GF-D8 (cell line): ENCODE measurements around the gene MRGPRG.

Experiments used
- DNase-seq: peaks from one replicate; lab custom pipeline; 2025; lab: John Stamatoyannopoulos, UW

The MRGPRG gene

DNA sequence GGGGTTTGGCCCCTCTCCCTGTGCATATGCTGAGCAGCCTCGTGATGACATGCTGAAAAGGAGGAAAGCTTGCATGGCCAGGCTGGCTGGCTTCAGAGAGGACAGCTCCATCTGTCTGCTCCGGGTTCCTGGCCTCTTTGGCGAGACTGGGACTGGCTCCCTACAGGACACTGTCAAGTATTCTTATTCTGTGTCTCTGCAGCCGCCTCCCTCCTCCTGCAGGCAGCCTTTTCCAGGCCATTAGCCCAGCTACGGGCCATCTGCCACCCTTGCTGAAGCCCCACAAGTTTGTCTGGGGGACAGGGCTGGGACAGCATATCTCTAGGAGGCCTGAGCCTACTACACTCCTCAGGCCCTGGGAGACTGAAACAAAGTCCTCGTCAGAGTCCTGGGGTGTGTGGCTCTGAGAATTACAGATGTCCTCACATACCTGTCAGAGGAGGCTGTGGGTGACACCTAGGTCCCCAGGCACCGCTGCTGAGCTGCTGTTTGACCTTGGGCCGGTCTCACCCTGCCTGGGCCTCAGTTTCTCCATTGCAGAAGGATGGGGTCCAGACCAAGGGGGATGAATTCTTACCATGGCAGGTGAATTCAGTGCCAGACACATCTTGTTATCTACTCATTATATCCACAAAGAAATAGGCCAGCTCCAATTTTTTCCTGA lies 11.0 kb downstream of the MRGPRG start:
- no peak for DNase-seq

DNA sequence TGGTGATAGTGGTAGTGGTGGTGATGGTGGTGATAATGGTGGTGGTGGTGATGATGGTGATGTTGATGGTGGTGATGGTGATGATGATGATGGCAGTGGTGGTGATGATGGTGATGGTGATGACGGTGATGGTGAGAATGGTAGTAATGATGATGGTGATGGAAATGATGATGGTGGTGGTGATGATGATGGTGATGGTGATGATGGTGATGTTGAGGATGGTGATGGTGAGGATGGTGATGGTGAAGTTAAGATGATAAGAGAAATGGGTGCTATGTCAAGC lies 11.8 kb downstream of the MRGPRG start:
- DNase-seq: no peak

DNA sequence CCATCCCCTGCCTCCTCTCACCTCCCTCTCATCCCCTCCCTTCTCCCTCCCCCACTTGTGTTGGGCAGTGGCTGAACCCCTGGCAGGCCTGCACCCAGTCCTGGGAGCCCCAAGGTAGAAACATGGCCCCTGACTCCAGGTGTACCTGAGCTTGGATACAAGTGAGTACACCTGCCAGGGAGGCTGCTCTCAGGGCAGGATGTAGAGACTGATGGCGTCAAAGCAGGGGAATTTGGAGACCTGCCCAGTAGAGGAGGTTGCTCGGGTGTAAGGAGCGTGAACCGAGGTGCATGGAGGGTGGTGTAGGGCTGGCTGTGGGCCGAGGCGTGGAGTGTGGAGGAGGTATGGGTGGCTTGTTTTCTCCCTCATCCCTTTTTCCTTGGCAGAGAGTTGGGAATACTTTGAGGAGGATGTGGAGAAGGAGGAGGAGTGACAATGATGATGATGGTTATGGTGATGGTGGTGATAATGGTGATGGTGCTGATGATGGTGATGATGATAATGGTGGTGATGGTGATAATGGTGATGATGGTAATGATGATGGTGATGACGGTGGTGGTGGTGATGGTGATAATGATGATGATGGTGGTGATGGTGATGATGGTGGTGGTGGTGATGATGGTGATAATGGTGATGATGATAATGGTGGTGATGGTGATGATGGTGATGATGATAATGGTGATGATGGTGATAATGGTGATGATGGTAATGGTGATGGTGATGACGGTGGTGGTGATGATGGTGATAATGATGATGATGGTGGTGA lies 12.3 kb downstream of the MRGPRG start:
- no peak for DNase-seq

DNA sequence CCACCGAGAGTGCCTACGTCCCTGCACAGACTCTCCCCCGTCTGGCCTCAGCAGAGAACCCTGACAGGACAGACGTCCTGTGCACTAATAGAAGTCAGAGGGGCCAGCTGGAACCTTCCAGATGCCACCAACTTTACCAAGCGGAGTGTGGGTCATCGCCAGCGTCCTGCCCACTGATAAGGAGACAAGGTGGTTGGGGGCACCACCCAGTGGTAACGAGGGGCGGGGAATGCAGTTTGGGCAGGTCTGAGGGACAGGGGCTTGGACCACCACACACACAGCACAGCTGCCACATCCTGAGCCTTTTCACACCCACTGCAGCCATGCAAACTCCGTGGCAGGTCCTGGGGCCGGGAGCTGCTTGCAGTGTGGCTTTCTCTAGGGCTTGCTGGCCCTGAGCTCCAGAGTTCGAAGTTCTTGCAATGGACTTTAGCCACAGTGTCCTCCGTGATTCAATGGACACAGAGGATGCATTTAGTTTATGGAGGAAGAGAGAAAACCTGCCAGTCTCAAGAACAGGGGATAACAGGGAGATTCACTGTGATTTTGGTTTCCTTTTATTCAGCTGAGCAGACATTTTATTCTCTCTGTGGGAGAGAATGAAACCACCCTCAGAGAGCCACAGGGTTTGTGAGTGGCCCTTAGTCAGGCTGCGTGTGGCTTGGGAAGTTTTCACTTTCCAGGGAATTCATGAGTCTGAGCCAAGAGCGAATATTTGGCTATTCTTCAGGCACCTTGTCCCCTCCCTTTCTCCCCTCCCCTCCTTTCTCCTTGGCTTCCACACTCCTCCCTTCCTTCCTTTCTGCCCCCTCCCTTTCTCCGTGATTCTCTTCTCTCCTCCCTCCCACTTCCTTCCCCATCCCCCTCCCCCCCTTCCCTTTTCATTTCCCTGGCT lies 13.1 kb downstream of the MRGPRG start:
- no peak for DNase-seq

DNA sequence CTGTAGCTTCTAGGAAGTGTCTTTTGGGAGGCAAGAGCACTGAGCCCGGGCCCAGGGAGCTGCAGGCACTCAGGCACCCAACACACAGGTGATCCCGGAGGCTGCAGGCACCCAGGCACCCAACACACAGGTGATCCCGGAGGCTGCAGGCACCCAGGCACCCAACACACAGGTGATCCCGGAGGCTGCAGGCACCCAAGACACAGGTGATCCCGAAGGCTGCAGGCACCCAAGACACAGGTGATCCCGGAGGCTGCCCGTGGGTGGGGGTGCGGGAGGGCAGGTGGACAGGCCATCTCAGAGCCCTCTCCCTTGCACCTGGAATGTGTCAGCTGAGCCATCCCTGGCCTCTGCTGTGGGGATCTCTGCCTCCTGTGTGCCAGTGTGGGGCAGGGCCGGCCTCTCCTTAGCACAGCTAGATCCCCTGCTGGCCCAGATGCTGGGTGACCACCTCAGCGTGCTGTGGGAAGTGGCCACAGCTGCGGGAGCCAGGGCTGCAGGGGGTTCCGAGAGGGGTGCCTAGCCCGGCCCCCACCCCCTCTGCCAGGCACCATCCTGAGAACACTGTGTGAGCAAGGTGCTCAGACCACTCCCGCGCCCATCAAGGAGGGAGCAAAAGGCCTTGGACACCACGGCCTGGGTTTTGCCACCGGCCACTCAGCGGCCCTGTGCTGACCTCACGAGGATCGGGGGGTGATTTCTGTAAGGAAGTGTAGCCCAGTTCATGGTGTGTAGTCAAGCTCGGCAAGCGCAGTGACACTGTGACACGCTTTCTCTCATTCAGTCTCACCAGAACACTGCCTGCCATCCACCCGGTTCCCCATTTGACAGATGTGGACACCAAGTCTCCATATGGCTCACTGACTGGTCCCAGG lies 14.2 kb downstream of the MRGPRG start:
- no peak for DNase-seq

DNA sequence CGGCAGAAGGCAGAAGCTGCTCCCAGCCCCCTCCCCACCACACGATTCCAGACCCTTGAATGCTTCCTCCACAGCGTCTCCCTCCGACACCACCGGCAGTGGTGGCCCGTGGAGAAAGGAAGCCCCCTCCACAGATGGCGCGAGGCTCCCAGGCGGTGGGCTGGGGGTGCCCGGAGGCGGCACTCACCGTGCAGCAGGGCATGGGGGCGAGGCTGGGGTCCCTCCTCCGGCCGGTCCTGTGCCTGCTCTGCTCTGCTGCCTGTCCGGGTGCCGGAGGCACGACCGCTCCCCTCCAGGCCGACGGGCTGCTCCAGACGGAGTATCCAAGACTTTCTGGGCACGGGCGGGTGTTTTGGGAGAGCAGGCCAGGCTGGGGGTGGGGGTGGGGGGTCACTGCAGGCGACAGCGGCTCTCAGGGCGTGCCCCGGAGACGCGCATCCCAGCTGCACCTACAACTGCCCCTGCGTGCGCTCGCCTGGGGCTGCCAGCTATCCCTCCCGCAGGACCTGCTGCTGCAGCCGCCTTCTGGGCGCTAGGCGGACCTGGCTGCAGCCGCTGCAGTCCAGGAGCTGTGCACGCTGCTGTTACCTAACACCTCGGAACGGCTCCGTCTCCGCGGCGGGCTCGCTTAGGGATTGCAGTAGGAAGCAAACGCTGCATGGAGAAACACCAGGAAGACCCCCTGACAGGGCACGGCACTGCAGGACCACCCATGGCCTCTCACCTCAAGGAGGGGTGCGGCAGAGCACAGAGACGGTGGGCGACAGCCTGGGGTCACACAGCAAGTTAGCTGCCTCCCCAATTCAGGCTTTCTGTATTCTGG lies 15.2 kb downstream of the MRGPRG start:
- DNase-seq: no peak

DNA sequence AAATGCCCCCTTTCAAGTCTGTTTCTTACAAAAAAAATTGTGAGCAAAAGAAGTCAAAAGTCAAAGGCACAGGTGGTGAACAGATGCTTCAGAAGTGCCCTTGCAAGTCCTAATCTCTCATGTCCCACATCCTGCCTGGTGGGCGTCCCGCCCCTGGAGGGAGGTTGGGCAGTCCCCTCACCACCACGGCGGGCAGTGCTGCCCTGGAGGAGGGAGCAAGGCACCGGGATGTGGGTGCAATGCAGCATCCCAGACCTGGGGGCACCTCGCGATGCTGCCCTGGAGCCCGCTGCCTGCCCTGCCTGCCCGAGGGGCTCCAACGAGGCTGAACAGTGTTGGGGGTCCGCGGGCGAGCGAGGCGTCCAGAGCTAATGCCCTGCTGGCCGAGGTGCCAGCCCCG lies 15.9 kb downstream of the MRGPRG start:
- no peak for DNase-seq

DNA sequence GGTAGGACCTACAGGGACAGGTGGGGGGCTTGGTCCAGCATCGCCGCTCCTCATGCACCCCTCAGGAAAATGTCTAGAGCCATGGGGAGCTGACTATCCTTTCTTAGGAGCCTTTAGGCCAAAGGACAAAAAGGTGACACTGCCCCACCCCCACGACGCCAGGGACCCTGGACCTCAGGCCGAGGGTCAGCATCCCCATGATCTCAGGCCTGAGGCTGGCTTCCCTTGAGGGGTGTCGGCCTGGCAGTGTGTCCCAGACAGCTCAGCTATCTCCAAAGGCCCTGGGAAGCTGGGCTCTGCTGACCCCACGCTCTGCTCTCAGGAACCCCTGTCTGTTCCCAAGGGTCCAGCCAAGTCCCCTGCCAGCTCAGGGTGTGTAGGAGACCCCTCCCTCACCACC lies 16.3 kb downstream of the MRGPRG start:
- DNase-seq: no peak

DNA sequence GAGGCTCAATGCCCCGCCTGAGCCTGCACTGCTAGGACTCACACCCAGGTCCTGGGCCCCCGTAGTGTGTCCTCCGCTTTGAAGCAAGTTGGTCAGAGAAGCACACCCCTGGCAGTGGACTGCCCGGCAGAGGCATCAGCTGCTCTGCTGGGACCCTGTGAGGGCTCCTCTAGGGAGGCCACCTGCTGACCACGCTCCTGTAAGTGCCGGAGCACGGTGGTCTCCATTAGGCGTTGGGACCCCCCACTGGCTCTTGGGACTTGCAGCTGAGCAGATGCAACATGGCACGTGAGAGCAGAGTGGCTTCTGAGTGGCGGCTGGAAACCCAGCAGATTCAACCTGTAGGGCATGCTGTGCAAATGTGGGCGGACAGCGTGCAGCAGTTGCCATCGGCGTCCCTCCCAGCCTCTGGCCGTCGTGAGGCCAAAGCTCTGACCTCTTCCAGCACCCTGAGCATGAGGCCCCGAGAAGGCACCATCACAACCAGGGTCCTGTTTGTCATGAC lies 16.9 kb downstream of the MRGPRG start:
- DNase-seq: no peak

DNA sequence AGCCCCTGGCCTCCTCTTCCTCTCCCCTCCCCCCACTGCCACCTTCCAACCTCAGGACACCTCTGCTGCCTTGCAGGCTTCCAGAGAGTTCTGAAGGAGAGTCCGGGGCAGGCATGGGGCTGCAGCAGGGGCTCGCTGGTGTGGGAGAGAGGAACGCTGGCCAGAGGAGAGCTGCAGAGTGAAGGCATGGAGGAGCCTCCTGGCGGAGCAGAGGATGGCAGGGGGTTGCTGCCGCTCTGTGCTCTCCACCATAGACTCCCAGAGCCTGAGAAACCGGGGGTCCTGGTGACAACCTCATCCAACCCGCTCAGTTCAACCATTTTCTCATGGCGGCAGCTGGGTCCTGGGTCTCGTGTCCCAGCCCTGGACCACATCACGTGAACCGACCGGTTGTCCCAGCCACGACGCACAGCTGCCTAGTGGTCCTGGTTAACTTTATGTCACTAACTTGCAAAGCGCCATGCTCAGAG lies 17.5 kb downstream of the MRGPRG start:
- DNase-seq: no peak

DNA sequence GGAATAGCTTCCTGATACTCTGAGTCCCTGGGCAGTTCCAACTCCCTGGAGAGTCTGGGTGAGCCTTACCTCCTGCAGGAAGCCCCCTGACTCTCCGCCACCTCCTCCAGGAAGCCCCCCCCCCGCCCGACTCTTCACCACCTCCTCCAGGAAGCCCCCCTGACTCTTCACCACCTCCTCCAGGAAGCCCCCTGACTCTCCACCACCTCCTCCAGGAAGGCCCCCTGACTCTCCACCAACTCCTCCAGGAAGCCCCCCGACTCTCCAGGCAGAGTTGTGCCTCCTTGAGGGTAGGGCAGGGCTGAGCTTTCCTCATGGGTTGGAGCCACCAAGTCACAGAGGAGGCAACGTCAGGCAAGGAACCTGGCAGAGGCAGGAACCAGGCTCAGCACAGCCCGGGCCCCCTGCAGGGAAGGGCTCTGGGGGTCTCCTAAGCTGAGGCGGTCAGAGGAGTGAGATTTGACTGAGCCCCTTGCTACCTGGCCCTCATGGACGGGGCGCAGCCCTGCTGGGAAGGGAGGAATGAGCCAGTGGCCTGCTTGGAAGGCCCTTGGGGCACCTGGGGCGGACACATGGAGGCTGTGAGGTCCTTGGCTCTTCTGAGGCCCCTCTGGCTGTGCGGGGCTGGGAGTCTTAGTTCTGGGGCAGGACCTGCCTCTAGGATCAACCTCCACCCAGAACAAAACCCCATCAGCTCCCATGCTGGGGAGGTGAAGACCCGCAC lies 18.1 kb downstream of the MRGPRG start:
- DNase-seq: no peak

DNA sequence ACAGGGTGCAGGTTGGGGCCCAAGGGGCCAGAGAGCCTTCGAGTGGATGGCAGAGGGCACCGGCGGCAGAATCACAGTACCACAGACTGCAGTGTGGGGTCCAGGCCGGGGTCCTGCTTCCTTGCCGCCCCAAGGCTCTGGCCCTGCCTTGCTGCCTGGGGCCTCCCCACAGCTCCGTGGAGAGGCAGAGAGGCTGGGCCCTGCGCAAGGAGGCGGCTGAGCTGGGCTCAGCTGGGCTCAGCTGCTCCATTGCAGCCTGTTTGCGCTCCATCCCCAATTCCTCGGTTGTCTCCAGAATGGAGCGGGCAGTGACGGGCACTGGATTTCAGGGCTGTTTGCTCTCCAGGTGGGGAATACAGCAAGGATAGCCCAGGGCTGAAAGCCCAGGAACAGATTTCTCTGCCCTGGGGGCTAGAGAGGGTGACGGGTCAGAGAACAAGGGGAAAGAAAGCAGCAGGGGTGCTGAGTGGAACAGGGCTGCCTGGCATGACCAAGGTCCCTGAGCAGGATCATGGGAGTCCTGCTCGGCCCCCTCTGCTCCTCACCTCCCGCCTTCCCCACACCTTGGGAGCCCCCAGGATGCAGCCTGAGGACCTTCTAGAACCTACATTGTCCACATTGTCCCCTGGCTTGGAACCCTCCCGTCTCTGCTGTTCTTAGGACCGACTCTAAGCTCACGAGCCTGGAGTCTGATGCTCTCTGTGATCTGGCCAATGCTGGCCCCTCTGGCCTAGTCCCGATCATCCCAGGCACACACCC lies 18.9 kb downstream of the MRGPRG start:
- DNase-seq: no peak

DNA sequence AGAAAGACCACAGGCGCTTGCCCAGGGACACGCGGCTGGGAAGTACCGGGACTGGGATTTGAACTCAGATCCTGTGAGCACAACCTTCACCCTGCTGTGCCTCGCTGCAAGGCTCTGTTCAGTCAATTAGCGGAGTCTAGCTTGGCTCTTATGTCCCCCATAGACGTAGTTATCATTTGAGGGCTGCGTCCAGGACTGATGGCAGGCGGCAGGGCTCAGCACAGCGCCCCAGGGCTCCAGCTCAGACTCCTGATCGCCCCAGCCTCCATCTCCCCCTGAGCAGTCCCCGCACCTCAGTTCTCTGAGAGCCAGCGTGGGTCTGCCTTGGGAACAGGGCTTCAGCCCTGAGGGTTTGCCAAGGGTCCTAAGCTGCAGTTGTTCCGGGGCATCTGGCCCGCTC lies 19.8 kb downstream of the MRGPRG start:
- DNase-seq: no peak

DNA sequence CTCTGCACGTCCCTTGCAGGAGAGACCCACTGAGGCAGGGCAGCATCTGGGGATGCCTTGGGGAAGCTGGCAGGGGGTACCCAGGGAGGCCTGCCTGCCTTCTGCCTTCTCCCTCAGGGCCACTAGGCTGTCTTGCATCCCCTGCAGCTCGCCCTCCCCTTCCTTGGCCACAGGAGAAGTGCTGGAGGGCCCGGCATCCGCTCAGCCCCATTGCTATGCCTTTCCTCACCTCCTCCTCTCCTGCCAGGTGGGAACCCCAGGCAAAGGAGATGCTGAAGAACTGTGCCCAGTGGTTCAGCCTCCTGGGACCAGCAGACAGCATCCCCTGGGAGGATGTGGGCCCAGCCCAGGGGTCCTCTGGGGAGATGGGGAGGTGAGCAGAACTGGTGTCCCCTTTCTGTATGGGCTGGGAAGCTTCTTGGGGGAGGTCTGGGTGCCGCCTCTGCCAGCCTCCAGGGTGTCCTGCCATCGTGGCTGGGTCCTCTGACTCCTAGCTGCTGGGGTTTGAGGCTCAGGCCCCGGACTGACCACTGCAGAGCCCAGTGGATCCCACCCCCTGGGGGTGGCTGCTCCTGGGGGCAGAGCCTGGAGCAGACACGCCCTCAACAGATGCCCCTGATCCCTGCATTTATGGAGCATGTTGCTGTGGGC lies 20.6 kb downstream of the MRGPRG start:
- DNase-seq: no peak

DNA sequence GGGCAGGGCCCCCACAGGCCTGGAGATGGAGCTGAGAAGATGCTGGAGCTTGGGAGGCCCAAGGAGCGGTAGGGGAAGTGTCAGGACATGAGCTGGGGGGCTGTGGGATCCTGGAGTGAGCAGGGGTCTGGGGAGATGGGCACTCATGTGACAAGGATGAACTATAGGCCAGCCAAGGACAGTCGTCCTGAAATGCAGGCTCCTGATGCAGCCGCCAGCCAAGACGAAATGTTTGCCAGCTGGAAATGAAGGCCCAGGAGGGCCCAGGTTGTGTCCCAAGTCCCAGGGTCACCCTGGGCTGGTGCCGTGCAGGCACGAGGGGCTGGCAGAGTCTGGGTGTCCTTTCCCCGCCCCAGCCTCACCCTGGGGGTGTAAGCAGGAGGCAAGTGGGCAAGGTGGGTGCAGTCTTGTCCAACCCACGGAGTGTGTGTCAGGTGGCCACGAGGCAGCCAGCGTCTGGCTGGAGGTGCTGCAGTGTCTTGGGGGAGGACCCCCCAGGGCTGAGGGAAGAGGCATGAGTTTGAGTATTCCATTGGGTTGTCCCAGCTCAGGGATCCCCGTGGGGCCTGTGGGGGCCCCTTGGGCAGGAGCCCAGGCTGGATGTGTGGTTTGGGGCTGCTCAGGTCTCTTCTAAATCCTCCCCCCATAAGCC lies 21.4 kb downstream of the MRGPRG start:
- no peak for DNase-seq

DNA sequence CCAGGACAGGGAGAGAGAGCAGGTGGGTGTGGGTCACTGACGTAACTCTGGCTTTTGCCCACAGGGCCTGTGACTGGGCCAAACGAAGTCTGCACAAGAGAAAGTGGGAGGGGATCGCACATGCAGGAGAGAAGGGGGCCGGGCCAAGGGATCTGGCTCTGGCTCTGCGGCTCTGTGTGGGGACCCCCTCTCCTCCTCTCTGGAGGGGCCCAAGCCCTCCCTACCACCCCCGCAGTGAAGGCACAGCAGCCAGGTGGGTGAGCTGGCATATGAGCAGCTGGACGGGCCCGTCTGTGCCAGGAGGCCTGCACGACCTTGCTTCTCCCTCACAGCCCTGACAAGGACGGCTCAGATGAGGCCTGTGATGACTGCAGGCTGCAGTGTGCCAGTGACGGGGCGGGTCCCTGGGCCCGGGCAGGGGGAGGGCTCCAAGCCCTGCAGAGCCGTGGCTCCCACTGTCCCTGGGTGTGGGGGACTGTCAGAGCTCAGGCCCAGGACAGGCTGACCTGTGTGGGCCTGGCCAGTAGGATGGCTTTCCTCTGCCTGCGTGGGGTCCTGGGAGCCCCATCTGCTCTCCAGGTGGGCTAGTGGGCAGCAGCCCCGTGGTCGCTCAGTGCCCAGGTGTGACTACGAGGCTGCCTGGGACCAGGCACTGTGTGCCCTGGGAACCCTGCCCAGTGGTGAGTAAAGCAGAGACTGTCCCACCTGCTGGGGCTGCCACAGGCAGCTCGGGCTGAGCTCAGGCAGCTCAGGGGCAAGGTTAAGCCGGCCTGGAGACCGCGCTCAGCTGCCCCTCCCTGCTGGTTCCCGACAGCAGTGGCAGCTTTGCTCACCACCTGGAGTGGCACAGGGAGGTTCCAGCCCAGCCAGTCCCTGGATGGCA lies 22.2 kb downstream of the MRGPRG start:
- no peak for DNase-seq
